ENCODE data around the gene TAS2R31. TPM values are rescaled to one million over a fixed set of nuclear protein-coding genes. Genes with fewer than 3 reads are reported as not detected.

TAS2R31 gene
- total and polyA plus RNA-seq, 2 of the 4 experiments (the other 2 are of a cell fraction) = 0.24 to 4.3 TPM

- no peaks in the 10 kb centered on the region for H3K27me3 ChIP-seq (ENCODE audit: control insufficient read depth, insufficient read depth, low read length)
- CTCF ChIA-PET = no interaction called here
- H2BK15ac ChIP-seq (ENCODE audit: low read depth, low read length) = no peak overlapping the region
- H2AFZ ChIP-seq (replicated peaks; ENCODE audit: low read length, poor library complexity) = no peak overlapping the region
- no peak overlapping the region for H2AK5ac ChIP-seq (ENCODE audit: low read depth, low read length)
- H3K4ac ChIP-seq (ENCODE audit: low read depth, low read length) = no peak overlapping the region
- no peak overlapping the region for H4K8ac ChIP-seq (ENCODE audit: low read depth in 2 of 2, low read length in 2 of 2)
- H3K4me2 ChIP-seq (ENCODE audit: low read depth, low read length) = no peak overlapping the region
- H3K79me1 ChIP-seq (ENCODE audit: low read depth in 1 of 2, low read length in 2 of 2) = peaks cover 0 to 9% of the 10 kb centered on the region in 2 experiments; a peak in 3 of 4 replicates
- no peak overlapping the region for H3K4me3 ChIP-seq (ENCODE audit: insufficient read depth, low read depth, low read length)
- no peak for TF ChIP-seq MAFK (IDR thresholded peaks at IDR 0.05; ENCODE audit: low read depth, low read length)
- no peak for TF ChIP-seq MAZ (IDR thresholded peaks at IDR 0.05; ENCODE audit: borderline replicate concordance, low read depth, low read length)
- no peak for TF ChIP-seq CTCF (conservative IDR thresholded peaks at IDR 0.05; ENCODE audit: low read depth, low read length)
- no peak overlapping the region for H3K56ac ChIP-seq (ENCODE audit: extremely low read depth, insufficient read depth, low read length)
- ATAC-seq (ENCODE audit: low read depth) (no peak), DNase-seq (no peak)
- WGBS, 2 experiments (ENCODE audit: extremely low coverage in 2 of 2, insufficient read length in 1 of 2) = 83% methylated on average over 1 of the region's 1 CpG; no CpG with 5 or more reads in 1 of the 2 experiments
- POLR2A ChIA-PET (ENCODE audit: unreplicated experiment) = no interaction called here
- H3K9ac ChIP-seq (ENCODE audit: low read depth, low read length) = no peak overlapping the region
- no peak overlapping the region for H3K14ac ChIP-seq (replicated peaks; ENCODE audit: low read depth, low read length)
- H2BK120ac ChIP-seq (ENCODE audit: low read depth, low read length) = no peak overlapping the region
- no peak overlapping the region for H2BK20ac ChIP-seq (ENCODE audit: low read depth, low read length)
- no peaks in the 10 kb centered on the region; the same call in 1 of the 2 replicates for H3K36me3 ChIP-seq (ENCODE audit: control insufficient read depth, insufficient read depth, low read length)
- H3K27ac ChIP-seq (ENCODE audit: insufficient read depth, low read length) = no peak overlapping the region
- dilution Hi-C loops (cut with HindIII; ENCODE audit: low sequenced_read_pairs, unreplicated experiment) (no loop called here), intact Hi-C loops (cut with micrococcal nuclease) (no loop called here), in situ Hi-C loops (cut with MboI; ENCODE audit: low sequenced_read_pairs) (no loop called here)
- no peaks in the 10 kb centered on the region for H3K4me1 ChIP-seq (ENCODE audit: control insufficient read depth, insufficient read depth, low read length)
- H4K20me1 ChIP-seq (ENCODE audit: insufficient read depth, low read length) = no peaks in the 10 kb centered on the region
- H4K5ac ChIP-seq (ENCODE audit: low read depth, low read length) = no peak overlapping the region
- no peaks in the 10 kb centered on the region for H3K9me3 ChIP-seq (ENCODE audit: control insufficient read depth, insufficient read depth, low read length)
- H3K9me1 ChIP-seq (ENCODE audit: insufficient read depth, low read length) = no peaks in the 10 kb centered on the region
- no TSS peak for BruUV-seq (replicated peaks)
- H3K18ac ChIP-seq (ENCODE audit: low read depth, low read length) = no peak overlapping the region
- H2AK9ac ChIP-seq (replicated peaks; ENCODE audit: low read depth, low read length, poor library complexity) = no peak overlapping the region
- H4K91ac ChIP-seq (ENCODE audit: insufficient read depth, low read depth, low read length) = no peak overlapping the region
- H2BK5ac ChIP-seq (ENCODE audit: low read depth, low read length, poor library complexity, severe bottlenecking) = no peak overlapping the region
- no peak overlapping the region for H3K23ac ChIP-seq (ENCODE audit: low read depth, low read length)
Measured at GRCh38 chr12:11070999-11071398, 39.8 kb upstream of the TAS2R31 start.
